ENCODE measurements around the gene DBN1. TPM values are rescaled to one million over a fixed set of nuclear protein-coding genes. Genes with fewer than 3 reads are reported as not detected.

DBN1 gene
- total RNA-seq, 1 experiment from 2014 or later, result 29.1 TPM

GRCh38 chr5:177513500-177513899 lies 40.1 kb upstream of the DBN1 start:
- Histone ChIP-seq H4K20me1 (ENCODE audit: insufficient read depth, low read depth, low read length) (0 out of 2 replicates have a peak, but pooled peaks cover 3% of the 10 kb centered on the region), H3K4me2 (ENCODE audit: low read depth, low read length, poor library complexity, severe bottlenecking) (no peak overlapping the region), H3K9ac (ENCODE audit: low read length) (no peak overlapping the region), H3K9me2 (replicated peaks; ENCODE audit: insufficient read depth, low read length) (no peaks in the 10 kb centered on the region), H3K4me1 (ENCODE audit: low read length) (peaks cover 55% of the 10 kb centered on the region), H3K27me3 (ENCODE audit: low read length) (no peaks in the 10 kb centered on the region), H2AFZ (ENCODE audit: low read length) (no peak overlapping the region), H3K9me3 (ENCODE audit: low read length) (no peaks in the 10 kb centered on the region), H3K79me2 (ENCODE audit: low read length) (peaks cover 41% of the 10 kb centered on the region), H3K27ac (ENCODE audit: low read length) (no peak overlapping the region), H3K4me3 (ENCODE audit: low read length) (no peak overlapping the region), H3K36me3 (ENCODE audit: insufficient read depth, low read length) (peaks cover 19% of the 10 kb centered on the region; the same call in 1 of the 2 replicates)
- DNase-seq, result no peak

GRCh38 chr5:177512736-177513380 lies 39.4 kb upstream of the DBN1 start:
- Histone ChIP-seq H3K9ac (ENCODE audit: low read length) (no peak overlapping the region), H3K36me3 (ENCODE audit: insufficient read depth, low read length) (peaks cover 25% of the 10 kb centered on the region), H3K9me3 (ENCODE audit: low read length) (no peaks in the 10 kb centered on the region), H3K4me3 (ENCODE audit: low read length) (no peak overlapping the region), H3K4me2 (ENCODE audit: low read depth, low read length, poor library complexity, severe bottlenecking) (no peak overlapping the region), H3K9me2 (replicated peaks; ENCODE audit: insufficient read depth, low read length) (no peaks in the 10 kb centered on the region), H3K4me1 (ENCODE audit: low read length) (peaks cover 61% of the 10 kb centered on the region), H2AFZ (ENCODE audit: low read length) (no peak overlapping the region), H3K79me2 (ENCODE audit: low read length) (peaks cover 44% of the 10 kb centered on the region), H3K27me3 (ENCODE audit: low read length) (no peaks in the 10 kb centered on the region), H3K27ac (ENCODE audit: low read length) (no peak overlapping the region), H4K20me1 (ENCODE audit: insufficient read depth, low read depth, low read length) (0 out of 2 replicates have a peak, but pooled peaks cover 3% of the 10 kb centered on the region)
- DNase-seq, result no peak

GRCh38 chr5:177511796-177512675 lies 38.6 kb upstream of the DBN1 start:
- no peaks in the 10 kb centered on the region for H3K9me3 ChIP-seq (ENCODE audit: low read length)
- no peaks in the 10 kb centered on the region for H3K27me3 ChIP-seq (ENCODE audit: low read length)
- peak overlapping the region; percentile 99 for H3K9ac ChIP-seq (ENCODE audit: low read length)
- H3K27ac ChIP-seq (ENCODE audit: low read length), result peak overlapping the region; percentile 99
- no peak for DNase-seq
- H3K79me2 ChIP-seq (ENCODE audit: low read length), result peaks cover 51% of the 10 kb centered on the region
- peak overlapping the region; percentile 100 for H3K4me2 ChIP-seq (ENCODE audit: low read depth, low read length, poor library complexity, severe bottlenecking)
- H3K4me3 ChIP-seq (ENCODE audit: low read length), result peak overlapping the region; percentile 36; the same call in 1 of the 2 replicates
- H3K36me3 ChIP-seq (ENCODE audit: insufficient read depth, low read length), result peaks cover 33% of the 10 kb centered on the region
- no peak overlapping the region for H2AFZ ChIP-seq (ENCODE audit: low read length)
- no peaks in the 10 kb centered on the region for H3K9me2 ChIP-seq (replicated peaks; ENCODE audit: insufficient read depth, low read length)
- peaks cover 70% of the 10 kb centered on the region for H3K4me1 ChIP-seq (ENCODE audit: low read length)
- 0 out of 2 replicates have a peak, but pooled peaks cover 3% of the 10 kb centered on the region for H4K20me1 ChIP-seq (ENCODE audit: insufficient read depth, low read depth, low read length)

- Histone ChIP-seq H3K9ac (ENCODE audit: low read length) (peak overlapping the region; percentile 99), H3K4me3 (ENCODE audit: low read length) (peak overlapping the region; percentile 36; the same call in 1 of the 2 replicates), H3K9me2 (replicated peaks; ENCODE audit: insufficient read depth, low read length) (no peaks in the 10 kb centered on the region), H3K9me3 (ENCODE audit: low read length) (no peaks in the 10 kb centered on the region), H2AFZ (ENCODE audit: low read length) (no peak overlapping the region), H3K27ac (ENCODE audit: low read length) (peak overlapping the region; percentile 99), H3K36me3 (ENCODE audit: insufficient read depth, low read length) (peaks cover 35% of the 10 kb centered on the region), H3K4me2 (ENCODE audit: low read depth, low read length, poor library complexity, severe bottlenecking) (peak overlapping the region; percentile 100), H3K27me3 (ENCODE audit: low read length) (no peaks in the 10 kb centered on the region), H3K4me1 (ENCODE audit: low read length) (peaks cover 72% of the 10 kb centered on the region), H3K79me2 (ENCODE audit: low read length) (peaks cover 48% of the 10 kb centered on the region), H4K20me1 (ENCODE audit: insufficient read depth, low read depth, low read length) (0 out of 2 replicates have a peak, but pooled peaks cover 3% of the 10 kb centered on the region)
- no peak for DNase-seq
These were observed 37.7 kb upstream of the DBN1 start for GRCh38 chr5:177511181-177511580.

- Histone ChIP-seq H2AFZ (ENCODE audit: low read length) (no peak overlapping the region), H4K20me1 (ENCODE audit: insufficient read depth, low read depth, low read length) (no peaks in the 10 kb centered on the region), H3K4me1 (ENCODE audit: low read length) (peaks cover 67% of the 10 kb centered on the region), H3K9me3 (ENCODE audit: low read length) (no peaks in the 10 kb centered on the region), H3K9ac (ENCODE audit: low read length) (peak overlapping the region; percentile 99), H3K79me2 (ENCODE audit: low read length) (peaks cover 43% of the 10 kb centered on the region), H3K9me2 (replicated peaks; ENCODE audit: insufficient read depth, low read length) (no peaks in the 10 kb centered on the region), H3K27ac (ENCODE audit: low read length) (peak overlapping the region; percentile 99), H3K4me2 (ENCODE audit: low read depth, low read length, poor library complexity, severe bottlenecking) (peak overlapping the region; percentile 100), H3K4me3 (ENCODE audit: low read length) (peak overlapping the region; percentile 93), H3K27me3 (ENCODE audit: low read length) (no peaks in the 10 kb centered on the region), H3K36me3 (ENCODE audit: insufficient read depth, low read length) (peaks cover 30% of the 10 kb centered on the region)
- peak; percentile 93 for DNase-seq
These were observed 37.2 kb upstream of the DBN1 start for GRCh38 chr5:177510567-177511053.

GRCh38 chr5:177509991-177510566 lies 36.6 kb upstream of the DBN1 start:
- Histone ChIP-seq H3K9ac (ENCODE audit: low read length) (peak overlapping the region; percentile 99), H3K36me3 (ENCODE audit: insufficient read depth, low read length) (peaks cover 25% of the 10 kb centered on the region), H3K9me2 (replicated peaks; ENCODE audit: insufficient read depth, low read length) (no peaks in the 10 kb centered on the region), H3K9me3 (ENCODE audit: low read length) (no peaks in the 10 kb centered on the region), H3K4me1 (ENCODE audit: low read length) (peaks cover 66% of the 10 kb centered on the region), H3K4me3 (ENCODE audit: low read length) (peak overlapping the region; percentile 93), H3K79me2 (ENCODE audit: low read length) (peaks cover 37% of the 10 kb centered on the region), H3K27ac (ENCODE audit: low read length) (peak overlapping the region; percentile 99), H3K27me3 (ENCODE audit: low read length) (no peaks in the 10 kb centered on the region), H4K20me1 (ENCODE audit: insufficient read depth, low read depth, low read length) (no peaks in the 10 kb centered on the region), H3K4me2 (ENCODE audit: low read depth, low read length, poor library complexity, severe bottlenecking) (peak overlapping the region; percentile 100), H2AFZ (ENCODE audit: low read length) (no peak overlapping the region)
- DNase-seq, result peak; percentile 96

GRCh38 chr5:177509381-177509951 lies 36.0 kb upstream of the DBN1 start, which contains the start of gene DOK3:
TSS of gene DOK3 (minus strand) at chr5:177509826. CDS start at chr5:177509540, 286 bp downstream.
- peak within 1 kb of the TSS; percentile 99 for H3K27ac ChIP-seq (ENCODE audit: low read length)
- H3K9me3 ChIP-seq (ENCODE audit: low read length), result no peaks in the 10 kb centered on the region
- H2AFZ ChIP-seq (ENCODE audit: low read length), result no peak within 1 kb of the TSS
- H3K9ac ChIP-seq (ENCODE audit: low read length), result peak within 1 kb of the TSS; percentile 99
- no peaks in the 10 kb centered on the region for H4K20me1 ChIP-seq (ENCODE audit: insufficient read depth, low read depth, low read length)
- peaks cover 69% of the 10 kb centered on the region for H3K4me1 ChIP-seq (ENCODE audit: low read length)
- peaks cover 19% of the 10 kb centered on the region for H3K36me3 ChIP-seq (ENCODE audit: insufficient read depth, low read length)
- H3K4me2 ChIP-seq (ENCODE audit: low read depth, low read length, poor library complexity, severe bottlenecking), result peak within 1 kb of the TSS; percentile 100
- DNase-seq, result peak; percentile 90
- peaks cover 31% of the 10 kb centered on the region for H3K79me2 ChIP-seq (ENCODE audit: low read length)
- H3K9me2 ChIP-seq (replicated peaks; ENCODE audit: insufficient read depth, low read length), result no peaks in the 10 kb centered on the region
- H3K4me3 ChIP-seq (ENCODE audit: low read length), result peak within 1 kb of the TSS; percentile 93
- H3K27me3 ChIP-seq (ENCODE audit: low read length), result no peaks in the 10 kb centered on the region
